NCI-H526 treated with DMSO at 0.1 percent for 48 hours (cell line): ENCODE measurements around the gene NR2F2.

Experiments used
- DNase-seq: peaks from one replicate; lab custom pipeline; 2025; lab: John Stamatoyannopoulos, UW

The NR2F2 gene

DNA sequence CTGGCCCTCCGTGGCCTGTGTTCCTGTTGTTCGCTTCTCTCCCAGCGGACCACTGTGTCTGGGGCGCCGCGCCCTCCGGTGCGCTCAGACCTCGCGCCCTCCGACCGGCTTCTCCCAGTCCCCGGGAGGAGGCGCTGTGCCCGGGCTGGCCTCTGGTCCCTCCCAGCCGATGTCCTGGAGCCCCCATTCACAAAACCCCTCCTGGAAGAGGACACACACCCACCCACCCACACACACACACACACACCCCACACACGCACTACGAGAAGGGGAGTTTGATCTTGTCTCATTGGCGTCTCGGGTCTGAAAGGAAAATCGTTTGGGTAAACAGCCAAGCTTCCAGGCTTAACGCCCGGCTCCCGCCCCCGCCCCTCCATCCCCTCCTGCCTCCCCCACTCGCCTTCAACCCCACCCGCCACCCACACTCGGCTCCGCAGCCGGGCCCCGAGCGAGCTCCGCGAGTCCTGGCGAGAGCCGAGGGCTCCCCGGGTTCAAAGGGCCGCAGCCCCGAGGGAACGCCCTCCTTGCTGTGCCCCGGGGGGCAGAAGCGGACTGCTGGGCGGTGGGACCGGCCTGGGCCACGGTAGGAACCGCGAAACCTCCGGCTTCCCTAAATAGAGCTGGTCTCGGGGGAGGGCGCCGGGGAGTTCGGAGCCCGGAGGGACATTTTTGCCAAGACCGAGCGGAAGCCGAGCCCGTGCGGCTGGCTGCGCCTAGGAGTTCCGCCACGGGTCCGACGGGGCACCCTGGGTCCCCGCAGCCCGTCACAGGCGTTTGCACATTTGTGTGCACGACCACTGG, 23.6 kb downstream of the NR2F2 start:
- no peak for DNase-seq

DNA sequence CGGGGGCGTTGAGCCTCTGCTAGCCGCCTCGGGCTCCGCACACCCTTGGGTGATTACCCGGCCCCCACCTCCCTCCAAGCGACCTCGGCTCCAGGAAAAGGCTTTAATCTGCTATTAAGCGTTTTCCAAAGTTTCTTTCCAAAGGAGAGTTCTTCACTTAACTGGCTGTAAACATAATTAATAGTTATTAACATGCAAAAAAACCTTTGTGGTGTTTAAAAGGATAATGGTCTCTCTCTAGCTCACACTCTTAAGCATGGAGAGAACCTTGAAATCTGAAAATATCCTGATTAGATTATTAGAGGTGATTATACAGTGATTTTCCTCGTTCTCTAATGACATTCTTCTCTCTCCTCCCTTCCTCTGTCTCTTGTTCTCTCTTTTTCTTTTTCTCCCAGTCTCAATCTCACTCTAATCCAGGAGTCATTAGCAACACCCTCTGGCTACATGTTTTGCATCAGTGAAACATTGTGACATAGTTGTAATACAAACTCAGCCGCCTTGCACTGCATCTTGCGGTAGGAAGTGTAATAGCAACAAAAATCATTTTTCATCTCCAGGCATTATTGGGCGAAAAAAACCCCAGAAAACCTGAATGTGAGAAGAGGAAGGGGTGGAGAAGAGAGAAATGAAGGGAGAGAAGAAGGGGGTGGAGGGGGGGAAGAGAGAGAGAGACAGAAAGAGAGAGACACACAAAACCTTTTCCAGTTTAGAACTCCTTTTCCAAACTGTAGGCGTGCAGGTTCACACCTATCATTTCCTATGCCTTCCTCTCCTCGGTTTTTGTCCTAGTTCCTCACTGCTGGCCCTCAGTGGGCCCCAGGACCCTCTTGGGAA, 24.4 kb downstream of the NR2F2 start:
- DNase-seq = peak; percentile 55

DNA sequence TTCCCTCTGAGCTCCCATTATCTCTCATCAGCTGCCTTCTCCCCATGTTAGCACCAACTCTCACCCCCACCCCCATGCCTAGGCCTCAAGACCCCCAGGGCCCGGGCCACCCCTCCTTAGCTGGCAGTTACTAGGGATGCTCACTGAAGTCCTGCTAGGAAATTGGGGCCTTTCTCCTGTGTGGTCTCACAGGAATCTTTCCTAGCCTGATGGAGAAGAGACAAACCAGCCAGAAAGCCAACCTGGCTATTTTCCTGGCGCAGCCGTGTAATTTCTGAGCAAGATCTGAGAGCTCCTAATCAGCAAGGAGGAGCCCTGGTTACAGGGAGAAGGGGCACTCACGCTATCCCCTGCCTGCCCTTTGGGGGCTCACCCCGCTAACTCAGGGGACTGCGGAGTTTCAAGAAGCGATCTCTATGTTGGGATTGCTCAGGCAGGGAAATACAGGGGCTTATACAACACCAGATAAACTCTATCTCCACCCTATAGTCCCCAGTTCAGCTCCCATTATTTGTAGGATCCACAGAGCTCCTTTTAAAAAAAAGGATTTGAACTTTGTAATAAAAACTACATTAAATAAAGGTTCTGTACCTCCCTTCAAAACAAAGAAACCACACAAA, 25.2 kb downstream of the NR2F2 start:
- no peak for DNase-seq

DNA sequence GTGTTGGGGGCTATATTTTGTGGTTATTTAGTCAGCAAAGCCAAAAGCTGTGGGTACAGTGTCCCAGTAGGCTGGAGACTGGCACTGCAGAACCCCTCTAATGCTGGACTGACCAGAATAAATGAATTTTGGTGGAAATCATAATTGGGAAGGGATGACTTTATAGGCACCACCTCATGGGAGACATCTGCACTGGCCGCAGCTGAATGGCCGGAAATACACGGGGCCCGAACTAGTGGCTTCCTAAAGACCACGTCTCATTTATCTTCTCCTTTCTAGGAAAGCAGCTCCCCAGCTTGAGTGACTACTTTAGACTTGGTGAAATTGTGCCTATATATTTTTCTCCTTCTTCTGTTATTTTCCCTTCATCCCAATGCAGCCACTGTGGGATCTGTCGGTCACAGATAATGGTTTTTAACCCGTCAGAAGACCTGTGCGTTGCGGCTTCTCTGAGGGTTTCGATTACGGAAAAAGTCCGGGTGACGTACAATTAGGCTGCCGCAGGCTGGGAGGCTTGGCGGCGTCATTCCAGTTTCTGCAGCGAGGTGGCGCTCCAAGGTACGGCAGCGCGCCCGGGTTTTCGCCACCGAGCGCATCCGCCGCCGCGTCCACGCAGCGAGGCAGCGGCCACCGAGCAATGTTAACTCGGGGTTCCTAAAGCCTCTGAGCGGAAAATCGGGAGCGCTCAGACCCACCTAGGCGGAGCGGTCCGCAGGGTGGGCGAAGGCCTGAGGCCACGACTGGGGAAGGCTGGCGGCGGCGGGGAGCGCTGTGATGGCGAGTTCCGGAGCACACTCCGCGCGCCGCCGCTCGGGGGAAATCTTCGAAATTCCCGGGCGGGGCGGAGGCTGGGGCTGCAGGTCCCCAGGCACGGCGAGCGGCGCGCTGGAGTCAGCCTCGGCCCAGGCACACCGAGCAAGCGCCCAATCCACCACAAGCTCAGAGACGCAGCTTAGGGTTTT, 26.3 kb downstream of the NR2F2 start:
- peak; percentile 56 for DNase-seq

DNA sequence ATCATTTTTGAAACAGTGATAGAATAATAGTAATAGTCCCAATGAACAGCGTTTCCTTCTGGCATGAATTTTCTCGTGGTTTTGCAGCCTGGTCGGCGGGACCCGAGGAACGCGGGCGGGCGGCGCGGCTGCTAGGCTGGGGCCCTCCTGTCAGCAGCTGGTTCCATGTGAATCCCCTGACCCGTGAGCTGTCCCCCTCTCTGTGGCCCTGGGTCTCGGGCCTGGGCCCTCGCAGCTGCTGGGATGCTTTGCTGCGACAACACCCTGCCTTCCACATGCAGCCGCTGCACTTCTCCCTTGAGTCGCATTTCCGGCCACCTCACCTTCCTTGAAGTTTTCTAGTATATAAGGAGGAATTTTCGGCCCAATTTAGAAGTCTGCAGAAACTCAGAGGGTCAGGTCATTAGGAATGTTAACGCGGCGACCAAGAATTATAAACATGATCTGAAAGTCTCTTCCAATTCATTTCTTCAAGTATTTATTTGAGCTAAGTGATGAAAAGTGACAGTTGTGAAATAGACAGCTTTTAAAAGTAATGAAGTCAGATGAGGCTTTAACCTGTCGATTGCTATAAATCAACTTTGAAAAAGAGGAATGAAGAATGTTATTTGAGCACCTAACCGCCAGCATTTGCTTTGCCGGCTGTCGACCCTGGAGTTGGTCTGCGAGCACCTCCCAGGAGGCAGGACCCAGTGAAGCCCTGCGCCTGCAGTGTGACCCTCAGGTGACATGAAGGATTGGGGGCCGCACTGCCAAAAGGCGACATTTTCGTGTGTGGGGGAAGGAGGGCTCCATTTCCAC, 27.7 kb downstream of the NR2F2 start:
- DNase-seq = no peak

DNA sequence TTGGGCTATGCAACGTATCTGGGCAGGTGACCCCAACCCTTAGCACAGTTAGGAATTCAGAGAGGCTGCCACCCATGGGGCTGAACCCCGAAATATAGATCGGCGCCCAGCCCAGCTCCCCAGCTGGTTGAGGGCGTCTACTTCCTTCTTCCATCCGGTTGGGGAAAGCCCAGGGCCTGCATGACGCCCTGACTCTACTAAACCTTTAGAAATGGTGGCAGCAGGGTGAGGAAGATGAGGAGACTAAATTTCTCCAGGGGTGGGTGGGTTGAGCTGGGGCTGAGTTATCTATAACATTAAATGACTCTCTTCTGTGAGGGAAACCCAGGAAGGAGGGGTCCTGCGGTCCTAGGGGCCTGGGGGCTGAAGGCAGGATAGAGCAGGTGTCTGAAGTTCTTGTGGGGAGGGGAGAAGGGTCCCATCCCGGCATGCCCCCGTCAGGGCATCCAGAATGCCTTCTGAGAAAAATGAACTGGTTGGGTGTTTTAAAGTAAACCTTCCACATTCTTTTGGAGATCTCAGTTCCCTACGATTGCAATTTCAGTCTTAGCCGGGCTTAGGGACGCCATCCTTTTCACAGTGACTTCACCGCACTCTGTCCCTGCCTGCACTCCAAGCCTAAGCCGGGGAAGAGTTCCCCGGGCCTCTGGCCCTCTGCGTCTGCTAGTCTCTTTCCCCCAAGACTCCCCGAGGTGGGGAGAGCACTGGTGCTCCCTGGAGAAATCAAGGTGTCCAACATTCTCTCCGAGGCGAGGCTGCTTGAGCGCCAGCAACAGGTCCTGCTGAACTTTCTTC, 28.5 kb downstream of the NR2F2 start:
- no peak for DNase-seq

DNA sequence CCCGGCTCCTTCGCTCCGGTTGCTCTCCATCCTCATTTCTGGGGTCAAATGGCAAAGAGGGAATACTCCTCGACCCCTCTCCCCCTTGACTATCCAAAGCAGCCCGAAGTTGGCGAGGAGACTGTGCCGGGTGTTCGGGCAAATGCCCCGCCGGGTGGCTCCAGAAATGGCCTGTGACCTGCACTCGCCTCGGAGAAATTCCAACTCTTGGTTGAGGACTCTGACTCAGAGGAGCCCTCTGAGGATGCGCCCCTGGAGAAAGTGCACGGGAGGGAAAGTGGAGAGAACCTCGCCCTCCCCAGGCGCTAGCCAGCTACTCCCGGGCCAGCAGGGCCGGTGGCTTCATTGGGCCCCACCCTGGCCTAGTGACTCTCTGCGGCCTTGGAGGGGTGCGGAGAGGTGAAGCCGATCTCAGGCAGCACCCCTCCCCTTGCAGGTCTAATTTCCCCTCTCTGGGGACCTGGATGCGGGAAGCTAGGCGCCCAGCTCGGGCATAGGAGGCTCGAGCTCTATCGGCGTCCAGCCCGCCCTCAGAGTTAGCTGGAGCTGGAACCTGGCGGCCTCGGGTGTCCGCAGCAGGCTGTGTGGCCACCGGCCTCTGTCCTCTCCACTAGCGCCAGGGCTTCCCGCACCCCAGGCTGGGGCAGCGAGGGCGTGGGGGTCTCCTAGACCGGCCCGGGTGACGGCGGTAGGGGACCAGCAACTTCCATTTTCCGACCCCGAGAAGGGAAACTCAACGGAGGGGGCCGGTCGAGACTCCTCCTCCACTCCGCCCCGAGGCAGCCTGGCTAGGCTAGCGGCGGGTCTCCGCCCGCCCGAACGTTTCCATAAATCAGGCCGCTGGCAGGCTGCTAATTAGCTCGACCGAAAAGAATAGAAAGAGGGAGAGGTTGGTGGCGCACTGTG, 29.4 kb downstream of the NR2F2 start:
- peak; percentile 8 for DNase-seq

DNA sequence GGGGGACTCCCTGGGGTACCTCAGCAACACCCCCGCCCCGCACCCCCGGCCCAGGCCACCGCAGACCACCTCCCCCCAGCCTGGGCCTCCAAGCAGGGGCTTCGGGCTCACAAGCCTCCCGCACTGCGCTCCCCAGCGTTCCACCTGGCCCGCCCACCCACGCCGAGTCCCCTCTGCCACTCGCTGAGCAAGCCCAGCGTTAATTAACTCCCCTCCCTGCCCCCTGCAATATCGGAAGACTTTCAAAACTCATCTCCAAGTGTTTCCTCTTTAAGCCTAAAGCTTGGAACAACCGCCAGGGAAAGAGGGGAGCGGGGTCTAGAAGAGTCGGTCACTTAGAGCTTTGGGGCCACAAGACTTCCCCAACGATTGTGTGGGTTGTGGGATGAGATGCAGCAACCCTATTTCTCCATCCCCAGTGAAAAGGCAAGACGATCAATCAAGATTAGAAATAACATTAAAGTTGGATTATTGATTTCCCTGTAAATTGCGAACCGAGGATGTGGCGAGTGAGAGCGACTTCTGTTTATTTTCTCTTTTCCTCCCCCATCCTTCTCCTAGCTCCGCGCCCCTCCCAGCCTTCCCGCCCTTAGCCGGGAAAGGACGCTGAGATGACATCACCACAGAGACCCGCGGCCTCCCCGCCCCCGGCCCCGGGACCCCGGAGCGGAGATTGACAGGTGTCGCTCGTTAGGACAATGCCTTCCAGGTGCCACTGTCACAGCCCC, 30.2 kb downstream of the NR2F2 start:
- no peak for DNase-seq

DNA sequence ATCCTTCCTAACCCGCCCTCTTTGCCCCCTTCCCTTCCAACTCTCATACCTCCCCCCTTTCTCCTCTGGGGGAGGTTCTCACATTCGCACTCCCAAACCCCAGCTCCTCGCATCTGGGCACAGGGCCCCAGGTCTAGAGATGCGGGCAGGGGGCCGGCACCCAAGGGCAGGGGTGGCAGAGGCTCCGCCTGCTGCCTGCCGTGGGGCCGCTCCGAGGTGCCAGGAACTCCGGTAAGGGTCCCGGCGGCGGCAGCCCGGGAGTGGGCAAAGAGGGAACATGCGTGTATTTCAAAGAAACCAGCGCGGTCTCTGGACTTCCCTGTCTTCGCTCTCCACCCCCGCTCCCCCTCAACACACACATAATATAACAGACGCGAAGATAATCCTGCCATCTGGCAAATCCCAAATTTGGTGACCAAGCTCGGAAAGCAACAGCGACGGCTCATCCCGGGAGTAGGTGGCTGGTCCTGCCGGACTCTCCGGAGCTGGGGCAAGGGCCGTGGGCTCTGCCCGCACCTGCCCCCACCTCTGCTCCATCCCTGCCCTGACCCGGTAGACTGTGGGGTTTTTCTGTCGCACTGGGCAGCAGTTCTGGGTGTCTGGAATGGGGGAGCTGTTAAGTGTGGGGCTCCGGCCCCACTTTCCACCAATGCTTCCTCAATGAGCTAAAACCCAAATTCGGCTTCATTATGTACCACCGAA, 31.0 kb downstream of the NR2F2 start:
- DNase-seq = no peak

DNA sequence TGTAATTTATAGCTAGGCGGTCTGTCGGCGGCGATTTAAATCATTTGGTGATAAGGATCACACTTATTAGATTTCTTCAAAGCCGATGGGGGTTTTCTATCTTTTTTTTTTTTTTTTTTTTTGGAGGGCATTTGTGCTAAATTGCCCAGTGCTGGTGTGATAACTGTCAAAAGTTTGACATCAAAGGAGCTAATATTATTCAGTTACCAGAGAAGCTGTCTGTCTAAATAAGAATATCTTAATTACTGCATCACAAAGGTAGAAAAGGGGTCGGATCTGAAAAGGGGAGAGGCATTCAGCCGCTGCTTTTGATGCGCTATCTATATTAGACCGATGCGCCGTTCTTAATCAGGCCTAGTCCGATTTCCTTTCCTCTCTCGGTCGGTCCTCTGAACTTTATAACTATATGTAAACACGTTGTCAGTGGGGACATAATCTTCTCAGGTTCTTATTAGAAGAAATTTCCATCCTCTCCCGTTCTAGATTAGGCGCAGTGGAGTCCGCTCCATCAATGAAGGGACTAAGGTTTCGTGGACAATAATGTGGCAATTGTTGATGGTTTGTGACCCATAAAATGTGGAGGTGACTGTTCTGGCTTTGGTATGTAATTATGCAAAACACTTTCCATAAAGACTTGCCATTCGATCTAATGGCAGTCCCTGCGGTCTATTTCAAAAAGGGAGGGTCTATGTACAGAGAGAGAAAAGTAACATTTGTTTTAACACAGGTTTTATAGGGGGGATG, 31.7 kb downstream of the NR2F2 start:
- peak; percentile 98 for DNase-seq

DNA sequence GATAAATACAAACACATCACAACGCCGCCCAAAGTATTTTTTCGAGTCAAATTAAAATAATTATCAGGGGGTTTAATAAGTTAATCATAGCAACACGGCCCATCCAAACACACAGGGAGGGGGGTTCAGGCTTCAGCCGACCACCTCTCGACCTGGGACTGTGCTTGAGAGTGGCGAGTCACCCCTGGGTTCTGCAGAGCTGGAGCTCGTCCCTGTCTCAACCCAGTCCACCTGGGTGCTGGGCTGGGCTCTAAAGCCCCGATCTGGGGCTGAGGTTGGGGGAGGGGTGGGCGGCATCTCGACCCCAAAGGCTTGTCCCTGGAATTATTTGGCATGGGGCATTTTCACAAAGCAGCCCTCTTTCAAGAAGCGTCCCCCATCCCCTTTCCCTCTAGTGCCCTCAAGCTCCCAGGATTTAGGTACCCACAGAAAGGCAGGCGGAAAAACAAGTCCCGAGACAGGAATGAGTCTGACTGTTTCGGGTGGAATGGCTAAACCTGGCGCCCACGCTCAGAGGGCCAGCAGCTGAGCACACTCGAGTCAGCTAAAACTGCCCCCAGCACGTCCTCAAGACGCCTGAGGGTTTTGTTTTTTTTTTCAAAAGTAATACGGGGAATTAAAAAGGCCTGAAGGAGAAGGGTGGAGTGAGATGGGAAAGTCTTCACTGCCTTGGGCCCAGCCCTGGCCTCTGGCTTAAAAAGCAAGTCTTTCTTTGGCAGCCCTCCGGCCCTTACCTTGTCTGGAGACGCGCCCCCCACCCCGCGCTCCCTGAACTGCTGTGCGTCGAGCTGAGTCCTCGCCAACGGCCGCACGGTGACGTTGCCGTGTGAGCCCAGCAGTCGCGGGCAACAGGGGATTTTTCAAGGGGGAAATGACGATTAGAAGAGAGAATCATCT, 32.5 kb downstream of the NR2F2 start:
- no peak for DNase-seq

DNA sequence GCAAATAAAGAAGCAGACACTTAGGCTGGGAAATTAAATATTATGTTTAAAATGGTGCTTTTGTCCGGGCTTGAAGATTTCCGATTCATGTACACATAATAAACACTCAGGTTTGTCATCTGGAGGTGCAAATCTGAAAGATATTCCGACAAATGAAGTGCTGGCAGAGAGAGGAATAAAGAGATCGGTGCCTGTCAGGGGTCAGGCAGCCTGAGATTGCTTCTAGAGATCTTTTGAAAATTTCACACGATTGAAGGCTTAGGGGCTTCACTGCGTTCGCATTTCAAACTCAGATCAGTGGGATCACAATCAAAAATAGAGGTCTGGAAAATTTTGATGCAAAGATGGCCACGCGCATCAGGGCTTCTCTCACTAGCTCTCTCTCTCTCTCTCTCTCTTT, 33.2 kb downstream of the NR2F2 start:
- DNase-seq = no peak

DNA sequence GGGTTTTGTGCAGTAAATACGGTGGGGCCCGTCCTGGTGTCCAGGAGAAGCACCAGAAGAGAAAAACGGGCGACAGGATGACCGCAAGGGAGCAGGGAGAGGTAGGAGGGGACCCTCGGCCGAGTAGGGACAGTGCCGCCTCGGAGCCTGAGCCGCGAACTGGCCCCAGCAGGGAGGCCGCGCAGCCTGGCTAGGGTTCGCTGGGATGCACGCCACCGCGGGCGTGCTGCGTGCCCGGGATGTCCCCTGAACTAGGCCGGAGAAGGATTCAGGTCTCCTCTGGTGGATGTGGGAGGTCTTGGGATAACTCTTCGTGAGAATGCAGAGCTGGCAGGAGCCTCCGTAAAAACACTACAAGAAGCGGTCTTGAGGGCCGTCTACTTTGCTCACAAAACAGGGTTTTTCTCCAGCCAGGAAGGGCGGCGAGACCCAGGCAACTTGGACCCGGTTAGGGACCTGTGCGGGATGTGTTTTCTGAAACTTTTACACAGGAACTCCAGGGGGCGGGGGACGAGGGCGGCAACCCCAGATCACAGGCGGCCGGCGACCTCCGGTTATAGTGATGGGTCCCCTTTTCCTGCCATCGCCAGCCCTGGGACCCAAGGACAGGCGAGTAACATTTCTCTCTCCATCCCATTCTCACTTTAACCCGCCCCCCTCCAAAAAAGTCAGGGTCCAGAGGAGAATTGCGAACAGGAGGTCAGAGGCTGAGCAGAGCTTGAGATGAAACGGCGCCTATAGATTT, 35.5 kb downstream of the NR2F2 start:
- DNase-seq = no peak

DNA sequence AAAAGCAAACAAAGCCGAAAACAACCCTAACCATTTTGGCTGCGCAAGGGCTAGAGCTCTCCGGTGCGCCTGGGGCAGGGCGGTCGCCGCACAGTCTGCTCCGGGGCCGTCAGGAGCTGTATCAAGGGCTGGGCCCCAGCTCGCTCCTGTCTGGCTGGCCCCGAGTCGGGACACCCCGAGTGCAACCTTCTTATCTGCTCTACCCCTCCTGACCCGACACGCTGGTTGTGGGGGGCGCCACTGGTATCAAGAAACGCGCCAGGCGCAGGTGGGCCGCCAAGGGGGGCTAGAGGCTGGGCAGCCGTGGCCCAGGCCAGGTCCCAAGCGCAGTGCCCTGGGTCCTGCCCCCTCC, 36.0 kb downstream of the NR2F2 start:
- no peak for DNase-seq
